NCI-H524 (cell line): ENCODE data around the gene FRMD6.
A peak's percentile ranks its signal among the peaks of the same experiment; 100 is the strongest.
"Not testable (repeated sequence)": the region's sequence is repeated elsewhere in the genome, so short reads cannot be mapped to it uniquely, and the experiment has no call there.

Source experiments
- DNase-seq, 2 experiments: peaks; one replicate each; lab custom pipeline; 2025; lab: John Stamatoyannopoulos, UW

FRMD6 gene

DNA sequence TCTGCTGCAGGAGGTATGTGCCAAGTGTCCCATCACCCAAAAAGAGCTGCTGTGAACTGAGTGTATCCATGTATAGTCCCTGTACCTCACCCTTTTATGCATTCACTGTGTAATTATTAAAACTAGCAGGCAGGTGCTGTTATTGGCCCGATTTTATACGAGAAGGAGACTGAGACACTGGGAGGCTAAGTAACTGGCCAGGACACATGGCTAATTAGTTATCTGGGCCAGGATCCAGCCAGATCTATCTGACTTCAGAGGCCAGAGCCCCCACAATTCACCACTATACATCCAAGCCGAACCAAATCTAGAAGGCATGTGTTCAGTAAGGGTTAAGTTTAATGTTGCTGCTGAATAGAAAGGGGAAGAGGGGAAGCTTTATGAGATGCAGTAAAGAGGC is 73.4 kb downstream of the FRMD6 start:
- DNase-seq = no peak

GRCh38 chr14:51726166-51726899 is 74.6 kb downstream of the FRMD6 start:
- DNase-seq = no peak

DNA sequence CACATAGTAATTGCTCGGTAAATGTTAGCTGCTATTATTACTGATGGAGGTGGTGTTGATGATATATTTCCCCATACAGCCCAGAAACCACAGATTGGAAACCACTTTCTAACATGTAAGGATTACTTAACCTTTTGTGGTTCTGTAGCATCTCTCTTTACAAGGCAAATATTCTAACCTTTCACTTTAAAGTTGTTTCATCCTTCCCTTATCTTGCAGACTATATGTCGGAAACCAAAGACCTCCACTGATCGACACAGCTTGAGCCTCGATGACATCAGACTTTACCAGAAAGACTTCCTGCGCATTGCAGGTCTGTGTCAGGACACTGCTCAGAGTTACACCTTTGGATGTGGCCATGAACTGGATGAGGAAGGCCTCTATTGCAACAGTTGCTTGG is 75.8 kb downstream of the FRMD6 start:
- no peak for DNase-seq

DNA sequence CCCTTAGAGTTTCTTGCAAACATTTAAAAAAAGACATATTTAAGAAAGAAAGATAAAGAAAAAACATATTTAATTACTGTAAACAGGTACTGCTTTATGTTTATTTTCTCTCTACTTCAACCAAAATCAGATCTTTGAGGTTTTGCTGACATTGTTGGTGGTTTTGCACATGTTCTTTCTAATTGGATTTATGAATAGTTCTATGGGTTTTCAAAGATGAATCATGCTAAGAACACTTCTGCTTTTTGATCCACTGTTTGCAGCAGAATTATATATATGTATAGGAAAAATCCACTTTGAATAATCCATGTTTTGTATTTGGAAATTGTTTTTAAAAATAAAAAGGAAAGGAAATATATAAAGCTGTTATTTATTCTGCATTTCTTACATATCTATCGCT is 78.4 kb downstream of the FRMD6 start:
- DNase-seq = no peak

- DNase-seq = no peak
Observed at GRCh38 chr14:51730684-51731083, 79.0 kb downstream of the FRMD6 start.

- DNase-seq = no peak
Observed at GRCh38 chr14:51732494-51733112, 80.9 kb downstream of the FRMD6 start.

DNA sequence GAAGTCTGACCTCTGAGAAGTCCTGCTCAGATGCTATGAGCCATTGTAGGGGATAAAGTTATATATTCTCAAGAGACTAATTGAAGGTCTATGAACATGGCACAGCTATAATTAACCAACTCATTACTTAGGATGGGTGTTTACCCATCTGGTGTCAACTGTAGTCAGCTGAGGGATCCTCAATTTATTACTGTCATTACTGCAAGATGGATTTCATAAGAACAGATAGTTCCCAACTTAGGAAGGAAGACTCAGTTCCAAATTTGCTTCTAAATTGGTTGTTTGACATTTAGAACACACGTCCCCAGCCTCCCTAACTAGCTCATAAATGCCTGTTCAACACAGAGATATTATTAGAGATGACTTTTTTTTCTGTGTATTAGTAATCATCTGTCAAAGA is 81.4 kb downstream of the FRMD6 start:
- peak; percentile 15 to 68 for DNase-seq

DNA sequence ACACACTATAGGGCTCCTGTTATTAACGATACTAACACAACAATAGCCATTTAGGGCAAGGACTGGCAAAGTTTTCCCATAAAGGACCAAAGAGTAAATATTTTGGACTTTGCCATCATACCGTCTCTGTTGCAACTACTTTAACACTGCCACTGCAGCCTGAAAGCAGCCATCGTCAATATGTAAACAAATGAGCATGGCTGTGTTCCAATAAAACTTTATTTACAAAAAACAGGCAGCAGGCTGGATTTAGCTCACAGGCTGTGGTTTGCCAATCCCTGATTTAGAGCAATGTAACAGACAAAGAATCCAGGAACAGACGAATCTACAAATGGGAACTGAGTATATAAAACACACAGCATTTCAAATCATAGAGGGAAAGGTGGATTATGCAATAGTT is 84.1 kb downstream of the FRMD6 start:
- no peak for DNase-seq

DNA sequence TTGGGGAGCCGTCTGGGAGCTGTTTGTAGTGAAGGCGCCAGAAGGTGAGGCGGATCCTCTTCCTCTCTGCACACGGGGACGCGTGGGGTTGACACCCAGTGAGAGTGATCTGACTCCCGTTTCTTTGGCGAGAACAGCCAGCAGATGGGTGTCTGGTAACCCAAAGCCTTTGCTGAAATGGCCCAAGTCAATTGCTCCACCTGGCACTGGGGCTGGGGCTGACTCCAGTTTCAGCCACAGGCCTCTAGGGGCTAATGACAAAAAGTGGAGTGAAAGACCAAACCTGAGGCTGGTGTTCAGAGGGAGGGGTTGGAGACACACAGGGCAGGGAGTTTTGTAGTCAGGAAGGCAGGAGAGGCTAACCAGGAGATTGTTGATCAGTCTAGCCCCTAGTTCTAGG is 87.0 kb downstream of the FRMD6 start:
- DNase-seq = peak; percentile 99 to 100

DNA sequence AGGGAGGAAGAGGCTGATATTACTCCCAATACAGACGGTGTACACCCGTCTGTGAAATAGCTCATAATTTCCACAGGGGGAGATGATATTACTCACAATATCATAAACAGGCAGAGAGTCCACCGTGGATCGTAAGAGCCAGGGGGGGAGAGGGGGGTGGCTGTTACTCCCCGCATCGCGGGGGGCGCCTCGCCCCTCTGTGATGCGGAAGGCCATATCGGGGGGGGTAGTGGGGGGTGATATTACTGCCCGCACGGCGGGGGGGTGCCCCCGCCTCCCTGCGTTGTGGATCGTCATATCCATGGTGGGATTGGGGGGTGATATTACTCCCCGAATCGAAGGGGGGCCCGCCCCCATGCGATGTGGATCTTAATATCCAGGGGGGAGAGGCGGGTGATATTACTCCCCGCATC is 91.9 kb downstream of the FRMD6 start:
- no peak for DNase-seq

- no peak for DNase-seq
Observed at GRCh38 chr14:51744372-51745130, 92.8 kb downstream of the FRMD6 start.

- DNase-seq = not testable (repeated sequence)
Observed at GRCh38 chr14:51746823-51747222, 95.1 kb downstream of the FRMD6 start.

GRCh38 chr14:51750542-51750941 is 98.8 kb downstream of the FRMD6 start:
- DNase-seq = peak; percentile 21 to 50

DNA sequence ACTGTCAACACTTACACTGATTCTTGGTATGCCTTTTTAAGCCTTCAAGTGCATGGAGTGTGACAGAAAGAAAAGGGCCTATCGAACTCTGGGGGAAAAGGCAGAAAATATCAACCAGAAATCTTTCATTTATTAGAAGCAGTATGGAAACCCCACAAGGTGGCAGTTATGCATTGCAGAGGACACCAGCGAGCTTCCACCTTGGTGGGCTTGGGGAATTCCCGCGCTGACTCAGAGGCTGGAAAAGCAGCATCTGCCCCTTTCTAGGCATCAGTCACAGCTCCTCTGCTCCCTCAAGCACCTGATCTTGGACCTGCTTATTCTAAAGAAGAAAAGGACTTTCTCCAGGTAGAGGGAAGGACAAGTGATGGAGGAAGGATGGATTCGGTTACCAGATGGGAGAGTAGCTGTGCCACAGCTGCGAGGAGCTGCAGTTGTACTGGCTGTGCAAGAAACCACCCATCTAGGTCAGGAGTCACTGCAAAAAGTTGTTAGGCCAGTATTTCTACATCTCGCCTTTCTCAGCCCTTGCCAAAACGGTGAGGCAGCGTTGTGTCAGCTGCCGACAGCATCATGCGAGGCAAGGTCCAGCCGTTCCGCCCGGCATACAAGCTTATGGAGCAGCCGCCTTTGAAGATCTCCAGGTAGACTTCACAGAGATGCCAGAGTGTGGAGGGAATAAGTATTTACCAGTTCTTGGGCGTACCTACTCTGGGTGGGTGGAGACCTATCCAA is 100.1 kb downstream of the FRMD6 start:
- DNase-seq = not testable (repeated sequence)

- not testable (repeated sequence) for DNase-seq
Observed at GRCh38 chr14:51757756-51758155, 106.0 kb downstream of the FRMD6 start.

GRCh38 chr14:51759950-51760349 is 108.2 kb downstream of the FRMD6 start:
- no peak for DNase-seq

- DNase-seq = not testable (repeated sequence)
Observed at GRCh38 chr14:51765726-51766125, 114.0 kb downstream of the FRMD6 start.

GRCh38 chr14:51766586-51766985 is 114.9 kb downstream of the FRMD6 start:
- not testable (repeated sequence) for DNase-seq

- not testable (repeated sequence) for DNase-seq
Observed at GRCh38 chr14:51769261-51769660, 117.6 kb downstream of the FRMD6 start.

GRCh38 chr14:51774209-51774608 is 122.5 kb downstream of the FRMD6 start:
- peak; percentile 82 to 90 for DNase-seq

DNA sequence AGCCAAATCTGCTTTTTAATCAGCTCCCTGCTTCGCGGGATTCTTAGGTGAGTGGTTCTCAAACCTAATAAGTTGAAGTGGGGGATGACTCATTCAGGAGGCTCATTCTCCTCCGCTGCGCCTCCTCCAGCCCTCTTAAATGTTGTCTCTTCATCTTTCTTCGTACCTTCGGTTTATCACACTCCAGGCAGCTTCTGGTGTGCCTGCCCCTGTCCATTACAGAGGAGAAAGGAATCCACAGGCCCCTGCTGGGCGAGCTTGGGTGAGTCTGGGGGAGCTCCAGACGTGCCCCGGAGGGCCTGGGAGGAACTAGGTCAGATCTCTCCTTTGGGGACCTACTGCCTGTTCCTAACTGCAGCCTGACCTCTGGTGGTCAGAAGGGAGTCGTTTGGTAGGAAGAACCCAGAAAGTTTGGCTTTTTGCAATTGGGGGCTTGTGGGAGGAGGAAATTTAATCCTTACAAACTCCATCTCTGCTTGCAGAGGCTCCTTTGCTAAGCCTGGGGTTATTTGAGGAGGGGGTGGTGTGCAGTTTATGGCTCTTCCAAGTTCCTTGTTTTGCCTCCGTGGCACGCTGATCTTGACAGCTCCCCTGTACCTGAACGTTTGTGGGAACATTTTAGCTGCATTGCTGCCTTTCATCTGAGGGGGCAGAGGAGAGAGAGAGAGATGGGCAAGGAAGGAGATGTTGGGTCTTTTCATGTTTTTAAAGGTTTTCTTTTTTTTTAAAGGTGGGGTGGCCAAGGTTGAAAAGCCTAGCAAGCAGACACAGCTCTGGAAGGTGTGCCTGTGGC is 124.6 kb downstream of the FRMD6 start:
- peak; percentile 76 to 91 for DNase-seq
